ENCODE data around the gene ATG16L1. TPM values are rescaled to one million over a fixed set of nuclear protein-coding genes. Genes with fewer than 3 reads are reported as not detected.

Gene ATG16L1
- total RNA-seq, 1 experiment from 2014 or later, result 42.0 TPM

DNA sequence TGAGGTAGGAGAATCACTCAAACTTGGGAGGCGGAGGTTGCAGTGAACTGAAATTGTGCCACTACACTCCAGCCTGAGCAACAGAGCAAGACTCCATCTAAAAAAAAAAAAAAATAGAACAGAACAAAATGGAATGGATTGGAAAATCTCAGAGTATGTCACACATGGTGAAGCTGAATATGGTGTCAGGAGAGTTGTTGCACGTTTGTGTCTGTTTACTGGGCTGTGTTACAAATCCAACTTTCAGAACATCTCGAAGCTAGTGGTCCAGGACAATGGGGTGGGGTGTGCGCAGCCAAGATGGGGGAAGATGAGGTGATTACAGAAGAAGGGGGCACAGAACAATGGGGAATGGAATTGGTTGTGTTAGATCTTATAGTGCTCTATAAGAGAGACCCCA is 73.8 kb downstream of the ATG16L1 start:
- Mint-ChIP-seq H3K36me3 (ENCODE audit: insufficient read depth in 1 of 3, low read depth in 3 of 3) (no peaks in the 10 kb centered on the region; a peak in 2 of 7 replicates), H3K4me1 (peaks cover 14 to 15% of the 10 kb centered on the region in 2 experiments), H3K4me3 (no peak overlapping the region), H3K9me3 (no peaks in the 10 kb centered on the region; a peak in 1 of 5 replicates), H3K27ac (no peak overlapping the region), H3K27me3 (ENCODE audit: low read depth) (peaks cover 85% of the 10 kb centered on the region)
- no peak overlapping the region for H4K5ac ChIP-seq (ENCODE audit: insufficient read length, low read depth, low read length)
- H2AFZ ChIP-seq (ENCODE audit: low read length), result no peak overlapping the region
- no peak overlapping the region for H2BK20ac ChIP-seq (ENCODE audit: low read depth, low read length, poor library complexity, severe bottlenecking)
- no peak overlapping the region for H3K14ac ChIP-seq (ENCODE audit: insufficient read depth, low read length)
- WGBS (ENCODE audit: extremely low coverage, insufficient read length, low lambda C conversion rate), result no CpG with 5 or more reads among the region's 4 CpGs
- no peak overlapping the region for H3T11ph ChIP-seq (ENCODE audit: low read length)
- H2AK5ac ChIP-seq (ENCODE audit: insufficient read length, low read length), result no peak overlapping the region
- no peak overlapping the region for H2BK120ac ChIP-seq (ENCODE audit: low read depth, low read length, poor library complexity, severe bottlenecking)
- no peak overlapping the region for H3K4me2 ChIP-seq (ENCODE audit: insufficient read depth, insufficient read length, low read length)
- no peak for DNase-seq
- H3K18ac ChIP-seq (ENCODE audit: insufficient read length, low read depth, low read length), result no peak overlapping the region
- no peak overlapping the region for H4K8ac ChIP-seq (replicated peaks; ENCODE audit: insufficient read length, low read depth, low read length)
- no peak overlapping the region for H4K91ac ChIP-seq (ENCODE audit: insufficient read length, low read depth, low read length)
- H3K9me3 ChIP-seq (ENCODE audit: control insufficient read depth, low read depth, low read length), result no peaks in the 10 kb centered on the region
- H3K4ac ChIP-seq (ENCODE audit: low read depth, low read length), result no peak overlapping the region
- H3K4me1 ChIP-seq (ENCODE audit: insufficient read depth, low read length), result peaks cover 2% of the 10 kb centered on the region; the same call in 1 of the 2 replicates
- H3K79me1 ChIP-seq (ENCODE audit: insufficient read depth, low read depth, low read length, poor library complexity, severe bottlenecking), result no peaks in the 10 kb centered on the region
- H3K27ac ChIP-seq (ENCODE audit: insufficient read length, low read depth, low read length), result no peak overlapping the region
- no peaks in the 10 kb centered on the region for H3K79me2 ChIP-seq (ENCODE audit: insufficient read depth, low read length)
- no peak overlapping the region for H3K9ac ChIP-seq (ENCODE audit: extremely low read depth, insufficient read length, low read length)
- no peaks in the 10 kb centered on the region for H3K23me2 ChIP-seq (ENCODE audit: insufficient read length, low read depth, low read length, poor library complexity, severe bottlenecking)
- peaks cover 2% of the 10 kb centered on the region for H4K20me1 ChIP-seq (ENCODE audit: control insufficient read depth, insufficient read depth, insufficient read length)
- H2BK15ac ChIP-seq (ENCODE audit: low read depth, low read length), result no peak overlapping the region
- no peak for TF ChIP-seq CTCF (conservative IDR thresholded peaks at IDR 0.05)
- H2BK5ac ChIP-seq (ENCODE audit: insufficient read length, low read length), result no peak overlapping the region
- no peak overlapping the region for H2BK12ac ChIP-seq (ENCODE audit: insufficient read length, low read depth, low read length)
- no peak overlapping the region for H3K56ac ChIP-seq (ENCODE audit: insufficient read length, low read depth, low read length)
- no peaks in the 10 kb centered on the region for H3K27me3 ChIP-seq (ENCODE audit: insufficient read depth, low read length)
- no peak overlapping the region for H3K23ac ChIP-seq (ENCODE audit: insufficient read length, low read depth, low read length)

All from H9 (cell line).